ENCODE measurements around the gene RAD54L2. TPM values are rescaled to one million over a fixed set of nuclear protein-coding genes. Genes with fewer than 3 reads are reported as not detected.
A peak's percentile ranks its signal among the peaks of the same experiment; 100 is the strongest.
"Not testable (repeated sequence)": the region's sequence is repeated elsewhere in the genome, so short reads cannot be mapped to it uniquely, and the experiment has no call there.

The RAD54L2 gene
- total RNA-seq, 1 experiment from 2014 or later = 10.2 TPM

DNA sequence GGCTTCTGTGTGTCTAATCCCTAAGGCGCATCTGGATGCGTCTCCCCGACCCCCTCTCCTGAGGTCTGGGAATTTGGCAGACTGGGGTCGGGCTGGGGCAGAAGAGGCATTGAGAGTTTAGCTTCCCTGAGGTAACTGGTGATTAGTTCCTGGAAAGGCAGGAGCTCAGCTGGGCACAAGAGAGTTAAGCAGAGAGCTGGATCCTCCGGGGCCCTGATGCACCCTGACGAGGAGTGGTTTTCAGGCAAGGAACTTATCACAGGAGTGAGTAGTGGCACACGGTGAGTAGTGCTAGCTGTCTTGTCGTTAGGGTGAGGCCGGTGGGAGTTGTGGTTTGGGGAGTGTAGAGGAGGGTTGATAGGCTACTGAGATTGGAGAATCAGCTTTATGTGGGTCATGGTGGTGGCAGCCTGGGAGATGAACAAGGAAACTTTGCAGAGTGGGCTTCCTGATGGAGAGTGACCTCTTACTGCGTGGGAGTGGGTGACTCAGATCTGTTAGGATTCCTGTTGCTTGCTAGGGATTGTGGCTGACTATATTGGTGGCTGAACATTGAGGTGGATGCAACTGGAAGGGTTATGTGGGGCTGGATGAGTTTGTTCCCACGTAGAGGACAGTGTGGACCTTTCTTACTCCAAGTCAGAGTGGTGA is 897 bp downstream of the RAD54L2 start:
- DNase-seq (ENCODE audit: low read depth) = peak; percentile 57

- DNase-seq (ENCODE audit: low read depth) = not testable (repeated sequence)
Measured at GRCh38 chr3:51542596-51542995, 4.1 kb downstream of the RAD54L2 start.

DNA sequence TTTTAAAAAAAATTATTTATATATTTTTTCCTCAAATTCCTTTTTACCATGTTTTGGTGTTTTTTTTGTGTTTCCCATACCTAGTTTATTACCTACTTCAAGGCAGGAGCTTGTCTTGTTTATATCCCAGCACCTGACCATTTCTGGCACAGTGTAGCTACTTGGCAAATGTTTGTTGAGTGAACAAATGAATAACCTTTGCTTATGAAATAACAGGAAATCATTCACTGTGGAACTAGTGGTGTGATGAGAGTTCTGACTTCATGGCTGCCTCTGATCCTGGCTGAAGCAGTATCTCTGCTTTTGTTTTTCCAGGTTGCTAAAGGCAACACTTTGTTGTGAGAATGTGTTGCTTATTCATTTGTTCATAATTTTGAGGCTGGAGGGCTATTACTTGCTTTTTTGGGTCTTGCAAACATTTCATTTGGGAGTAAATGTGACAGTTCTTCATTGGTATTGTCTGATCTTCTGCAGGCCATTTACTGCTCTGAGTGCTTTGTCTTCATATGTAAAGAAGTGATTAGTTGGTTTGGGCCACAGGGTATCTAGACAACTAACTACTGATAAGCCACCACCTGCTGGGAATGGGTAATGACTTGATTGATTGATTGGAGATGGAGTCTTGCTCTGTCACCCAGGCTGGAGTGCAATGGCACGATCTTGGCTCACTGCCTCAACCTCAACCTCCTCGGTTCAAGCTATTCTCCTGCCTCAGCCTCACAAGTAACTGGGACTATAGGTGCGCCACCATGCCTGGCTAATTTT is 5.7 kb downstream of the RAD54L2 start:
- DNase-seq (ENCODE audit: low read depth) = no peak

GRCh38 chr3:51547274-51547673 is 8.8 kb downstream of the RAD54L2 start:
- DNase-seq (ENCODE audit: low read depth) = no peak

DNA sequence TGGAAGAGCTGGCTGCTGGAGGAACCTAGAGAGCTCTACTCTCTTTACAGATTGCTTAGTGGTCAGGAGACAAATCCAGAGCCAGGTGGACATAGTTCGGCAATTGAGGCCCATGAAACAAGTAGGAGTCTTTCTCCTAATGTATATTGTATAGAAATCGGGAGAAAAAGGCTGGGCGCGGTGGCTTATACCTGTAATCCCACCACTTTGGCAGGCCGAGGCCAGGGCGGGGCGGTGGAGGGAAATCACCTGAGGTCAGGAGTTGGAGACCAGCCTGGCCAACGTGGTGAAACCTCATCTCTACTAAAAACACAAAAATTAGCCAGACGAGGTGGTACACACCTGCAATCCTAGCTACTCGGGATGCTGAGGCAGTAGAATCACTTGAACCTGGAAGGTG is 10.8 kb downstream of the RAD54L2 start:
- DNase-seq (ENCODE audit: low read depth) = no peak

DNA sequence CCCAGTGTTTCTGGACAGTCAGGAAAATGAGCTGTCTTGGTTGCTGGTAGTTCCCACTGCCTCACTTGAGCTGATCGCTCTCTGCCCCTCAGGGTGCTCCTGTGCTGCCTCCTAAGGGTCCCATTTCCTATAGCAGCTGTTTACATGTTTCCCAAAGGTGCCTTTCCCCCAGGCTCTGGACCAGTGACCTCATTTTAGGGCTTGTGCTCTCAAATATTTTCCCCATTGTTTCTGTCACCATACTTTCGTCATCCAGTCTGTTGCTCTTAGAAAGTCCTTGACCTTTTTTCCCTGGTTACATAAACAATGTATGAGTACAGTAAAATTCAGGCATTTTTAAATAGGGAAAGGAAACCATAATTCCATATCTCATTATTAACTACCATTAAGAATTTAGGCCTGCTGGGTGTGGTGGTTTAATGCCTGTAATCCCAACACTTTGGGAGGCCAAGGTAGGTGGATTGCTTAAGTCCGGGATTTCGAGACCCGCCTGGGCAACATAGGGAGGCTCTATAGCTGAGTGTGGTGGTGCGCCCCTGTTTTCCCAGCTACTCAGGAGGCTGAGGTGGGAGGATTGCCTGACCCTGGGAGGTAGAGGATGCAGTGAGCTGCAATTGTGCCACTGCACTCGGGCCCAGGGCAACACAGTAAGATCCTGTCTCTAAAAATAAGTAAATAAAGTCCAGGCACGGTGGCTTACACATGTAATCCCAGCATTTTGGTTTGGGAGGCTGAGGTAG is 11.7 kb downstream of the RAD54L2 start:
- DNase-seq (ENCODE audit: low read depth) = no peak

DNA sequence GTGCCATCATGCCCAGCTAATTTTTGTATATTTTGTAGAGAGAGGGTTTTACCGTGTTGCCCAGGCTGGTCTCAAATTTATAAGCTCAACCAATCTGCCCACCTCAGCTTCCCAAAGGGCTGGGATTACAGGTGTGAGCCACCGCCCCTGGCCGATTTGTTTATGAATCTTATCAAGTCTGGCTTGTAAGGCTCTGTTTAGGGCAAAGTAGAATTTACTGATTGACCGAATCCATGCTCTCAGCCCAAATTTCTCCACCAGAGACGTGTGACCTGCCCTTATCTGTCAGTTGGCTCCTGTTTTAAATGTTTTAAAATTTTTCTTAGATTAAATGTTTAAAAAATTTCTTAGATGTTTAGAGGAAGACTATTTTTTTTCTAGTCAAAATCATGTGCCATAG is 19.5 kb downstream of the RAD54L2 start:
- DNase-seq (ENCODE audit: low read depth) = no peak

DNA sequence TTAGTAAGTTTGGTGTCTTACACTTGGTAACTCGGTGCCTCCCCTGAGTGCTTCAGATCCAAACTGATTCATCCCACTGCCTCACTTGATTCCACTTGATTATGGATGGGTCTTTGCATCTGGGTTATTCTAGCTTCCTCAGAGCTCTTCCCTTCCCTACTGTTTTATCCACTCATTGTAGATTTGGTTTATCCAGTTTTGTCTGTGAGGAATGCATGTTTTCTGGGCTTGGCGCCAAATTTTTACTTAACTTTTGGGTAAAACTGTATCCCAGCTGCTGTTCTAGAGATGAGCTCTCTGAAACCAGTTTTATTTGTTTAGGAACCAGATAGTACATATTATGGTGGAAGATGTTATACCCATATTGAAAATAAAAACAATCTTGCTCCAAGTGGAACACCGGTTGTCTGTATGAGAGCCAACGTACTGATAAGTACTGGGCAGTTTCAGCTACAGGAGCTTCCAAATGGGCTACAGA is 20.9 kb downstream of the RAD54L2 start:
- no peak for DNase-seq (ENCODE audit: low read depth)

GRCh38 chr3:51559961-51560360 is 21.4 kb downstream of the RAD54L2 start:
- DNase-seq (ENCODE audit: low read depth) = no peak

DNA sequence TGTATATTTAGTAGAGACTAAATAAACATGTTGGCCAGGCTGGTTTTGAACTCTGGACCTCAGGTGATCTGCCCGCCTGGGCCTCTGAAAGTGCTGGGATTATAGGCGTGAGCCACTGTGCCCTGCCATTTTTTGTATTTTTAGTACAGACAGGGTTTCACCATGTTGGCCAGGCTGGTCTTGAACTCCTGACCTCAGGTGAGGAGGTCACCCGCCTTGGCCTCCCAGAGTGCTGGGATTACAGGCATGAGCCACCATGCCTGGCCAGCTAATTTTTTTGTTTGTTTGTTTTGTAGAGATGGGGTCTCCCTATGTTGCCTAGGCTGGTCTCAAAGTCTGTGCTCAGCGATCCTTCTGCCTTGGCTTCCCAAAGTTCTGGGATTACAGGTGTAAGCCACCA is 23.9 kb downstream of the RAD54L2 start:
- not testable (repeated sequence) for DNase-seq (ENCODE audit: low read depth)

GRCh38 chr3:51568036-51568435 is 29.5 kb downstream of the RAD54L2 start:
- no peak for DNase-seq (ENCODE audit: low read depth)

DNA sequence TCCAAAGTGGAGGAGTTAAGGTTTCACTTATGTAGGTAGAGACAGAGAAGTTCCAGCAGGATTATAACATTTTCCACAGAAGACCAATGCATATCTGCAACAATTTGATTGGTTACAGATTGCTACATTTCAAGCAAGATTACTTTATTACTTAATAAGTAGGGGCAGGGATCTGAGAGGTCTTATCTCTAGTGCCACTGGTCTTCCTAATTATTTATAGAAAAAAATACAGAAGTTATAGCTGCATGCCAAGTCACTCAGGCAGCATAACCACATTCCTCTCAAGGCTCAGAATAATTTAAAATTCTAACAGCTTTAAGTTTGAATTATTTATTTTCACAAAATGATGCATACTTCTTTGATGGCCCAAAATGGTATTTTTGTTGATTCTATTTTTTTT is 30.5 kb downstream of the RAD54L2 start:
- DNase-seq (ENCODE audit: low read depth) = no peak

GRCh38 chr3:51578238-51578637 is 39.7 kb downstream of the RAD54L2 start:
- no peak for DNase-seq (ENCODE audit: low read depth)

GRCh38 chr3:51580418-51580817 is 41.9 kb downstream of the RAD54L2 start:
- no peak for DNase-seq (ENCODE audit: low read depth)

GRCh38 chr3:51581524-51581923 is 43.0 kb downstream of the RAD54L2 start:
- DNase-seq (ENCODE audit: low read depth) = peak; percentile 2

GRCh38 chr3:51585197-51585596 is 46.7 kb downstream of the RAD54L2 start:
- no peak for DNase-seq (ENCODE audit: low read depth)

GRCh38 chr3:51585871-51586270 is 47.4 kb downstream of the RAD54L2 start:
- DNase-seq (ENCODE audit: low read depth) = no peak

Other genes starting within 250 kb of the RAD54L2 start
- 67.4 and 134 TPM in 2 replicates for gene MANF, start 153.4 kb upstream of the RAD54L2 start, total RNA-seq (2014; rRNA removed; shearing (Covaris generic))
- 8.7 and 12.6 TPM in 2 replicates for gene RBM15B, start 147.4 kb upstream of the RAD54L2 start, total RNA-seq (2014; rRNA removed; shearing (Covaris generic))
- 11.4 and 13.9 TPM in 2 replicates for gene DCAF1, start 38.7 kb upstream of the RAD54L2 start, total RNA-seq (2014; rRNA removed; shearing (Covaris generic))
- 35.0 and 37.2 TPM in 2 replicates for gene TEX264, start 132.5 kb downstream of the RAD54L2 start, total RNA-seq (2014; rRNA removed; shearing (Covaris generic))
- gene GRM2, start 168.3 kb downstream of the RAD54L2 start, total RNA-seq (2014; rRNA removed; shearing (Covaris generic)) = not detected in 2 replicates
- gene IQCF6, start 240.5 kb downstream of the RAD54L2 start, total RNA-seq (2014; rRNA removed; shearing (Covaris generic)) = not detected in 2 replicates

All from Daoy (cell line).